NCI-H1105 (cell line): ENCODE data around the gene FUZ.

Experiments used
- DNase-seq: peaks from one replicate; lab custom pipeline; 2025; lab: John Stamatoyannopoulos, UW

FUZ gene

DNA sequence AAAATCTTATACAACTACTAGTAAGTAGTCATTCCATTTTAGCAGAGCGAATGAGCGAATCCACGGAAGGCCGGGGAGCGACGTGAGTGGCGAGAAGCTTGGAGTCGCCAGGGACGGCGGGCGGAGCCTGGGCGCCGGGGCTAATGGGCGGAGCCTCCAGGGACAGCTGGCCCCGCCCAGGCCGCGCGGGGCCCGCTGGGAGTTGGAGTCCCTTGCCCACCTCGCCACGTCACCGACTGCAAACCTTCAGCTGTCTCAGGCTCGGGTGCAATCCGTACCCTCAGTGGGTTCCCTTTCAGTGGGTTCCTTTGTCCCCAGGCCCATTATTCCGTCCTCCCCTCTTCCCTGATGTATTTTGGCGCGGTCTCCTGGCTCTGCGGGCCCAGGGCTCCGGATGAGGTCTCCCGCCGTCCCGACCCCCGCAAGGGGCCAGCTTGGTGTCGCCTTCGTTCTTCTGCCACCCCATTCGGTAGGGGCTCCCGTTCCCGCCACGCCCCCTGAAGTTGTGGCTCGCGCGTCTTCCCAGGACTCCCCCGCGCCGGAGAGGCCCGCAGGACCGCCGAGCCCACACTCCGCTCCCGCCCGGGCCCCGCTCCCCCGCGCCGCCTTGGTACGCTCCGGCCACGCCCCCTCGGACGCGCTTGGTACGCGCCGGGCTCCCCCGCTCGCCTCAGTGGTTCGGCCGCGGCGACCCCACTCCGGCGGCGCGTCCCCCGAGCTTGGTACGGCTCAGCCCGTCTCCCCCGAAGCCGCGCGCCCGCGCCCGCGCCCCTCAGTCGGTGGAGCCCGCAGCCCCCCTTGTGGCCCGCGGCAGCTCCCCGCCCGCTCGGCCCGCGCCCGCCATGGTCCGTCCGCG is 37.6 kb upstream of the FUZ start, which contains the start of gene PTOV1:
PTOV1 (plus strand) TSS at position 673 of the 856 bp plus-strand sequence.
- peak; percentile 90 for DNase-seq

GRCh38 chr19:49850221-49850486 is 37.1 kb upstream of the FUZ start:
- no peak for DNase-seq

DNA sequence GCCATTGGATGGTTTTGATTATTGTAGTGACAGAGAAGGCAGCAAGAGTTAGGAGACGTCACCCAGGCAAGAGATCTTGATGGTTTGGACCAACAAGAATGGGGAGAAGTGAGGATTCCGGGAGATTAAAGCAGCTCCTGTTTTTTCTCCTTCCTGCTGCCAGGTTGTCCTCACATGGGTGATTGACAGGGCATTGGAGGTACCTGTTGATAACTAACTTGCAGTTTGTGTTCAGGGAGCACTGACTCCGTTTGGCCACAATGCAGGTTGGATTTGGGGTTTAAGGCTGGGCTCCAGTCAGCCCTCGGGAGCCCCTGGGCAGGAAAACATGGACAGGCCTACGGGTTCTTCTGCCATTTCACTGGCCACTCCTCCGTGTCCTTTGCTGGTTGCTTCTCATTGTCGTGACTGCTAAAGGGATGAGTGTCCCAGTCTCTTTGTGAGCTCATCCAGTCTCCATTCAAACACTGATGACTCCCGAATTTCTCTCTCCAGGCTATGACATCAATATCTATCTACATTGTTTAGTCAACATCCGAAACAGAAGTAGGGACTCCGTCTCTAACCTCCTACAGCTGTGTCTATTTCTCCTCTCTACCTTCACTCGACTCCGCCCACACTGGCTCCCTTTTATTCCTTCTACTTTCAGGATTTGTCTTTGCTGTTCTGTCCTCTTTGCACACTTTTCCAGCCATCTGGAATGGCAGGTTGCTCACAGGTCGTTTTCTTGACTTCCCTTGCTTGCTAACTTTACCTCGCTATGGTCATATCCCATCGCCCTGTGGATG is 36.5 kb upstream of the FUZ start:
- DNase-seq, result no peak

DNA sequence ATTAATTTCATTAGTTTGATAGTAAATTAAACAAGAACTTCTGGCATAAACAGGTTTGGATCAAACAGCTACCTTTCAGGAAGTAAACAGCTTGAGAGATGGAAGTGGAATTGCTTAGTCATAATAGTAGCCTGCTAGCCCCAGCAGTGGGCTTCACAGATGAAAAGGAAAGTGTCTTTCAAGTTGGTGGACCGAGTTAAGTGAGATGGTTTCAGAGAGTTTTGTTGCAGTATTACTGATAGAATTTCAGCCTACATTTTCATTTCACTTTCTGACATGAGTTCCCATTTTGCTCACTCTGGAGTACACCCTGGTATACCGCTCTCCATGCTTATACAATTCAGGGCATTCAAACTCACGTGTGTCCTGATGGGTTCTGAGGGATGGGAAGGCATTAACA is 35.8 kb upstream of the FUZ start:
- no peak for DNase-seq

- no peak for DNase-seq
Observed at GRCh38 chr19:49847731-49848696, 34.9 kb upstream of the FUZ start.

- DNase-seq, result no peak
Observed at GRCh38 chr19:49846408-49846807, 33.3 kb upstream of the FUZ start.

DNA sequence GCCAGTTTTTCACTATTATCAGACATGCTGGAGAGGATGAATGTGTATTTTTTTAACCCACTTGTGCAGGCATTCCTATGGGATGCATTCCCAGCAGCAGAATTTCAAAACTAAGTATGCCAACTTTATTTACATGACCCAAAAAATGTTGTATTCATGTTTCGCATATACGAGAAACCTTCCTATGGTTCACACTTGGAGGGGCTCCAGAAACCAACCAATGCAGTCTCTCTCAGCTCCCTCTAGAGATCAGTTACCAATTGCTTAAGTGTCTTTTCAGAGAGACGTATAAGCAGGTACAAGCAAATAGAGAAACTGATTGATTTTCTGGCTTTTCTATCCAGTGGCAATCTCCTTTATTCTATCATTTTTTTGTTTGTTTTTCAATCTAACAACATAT is 32.3 kb upstream of the FUZ start:
- DNase-seq, result no peak

DNA sequence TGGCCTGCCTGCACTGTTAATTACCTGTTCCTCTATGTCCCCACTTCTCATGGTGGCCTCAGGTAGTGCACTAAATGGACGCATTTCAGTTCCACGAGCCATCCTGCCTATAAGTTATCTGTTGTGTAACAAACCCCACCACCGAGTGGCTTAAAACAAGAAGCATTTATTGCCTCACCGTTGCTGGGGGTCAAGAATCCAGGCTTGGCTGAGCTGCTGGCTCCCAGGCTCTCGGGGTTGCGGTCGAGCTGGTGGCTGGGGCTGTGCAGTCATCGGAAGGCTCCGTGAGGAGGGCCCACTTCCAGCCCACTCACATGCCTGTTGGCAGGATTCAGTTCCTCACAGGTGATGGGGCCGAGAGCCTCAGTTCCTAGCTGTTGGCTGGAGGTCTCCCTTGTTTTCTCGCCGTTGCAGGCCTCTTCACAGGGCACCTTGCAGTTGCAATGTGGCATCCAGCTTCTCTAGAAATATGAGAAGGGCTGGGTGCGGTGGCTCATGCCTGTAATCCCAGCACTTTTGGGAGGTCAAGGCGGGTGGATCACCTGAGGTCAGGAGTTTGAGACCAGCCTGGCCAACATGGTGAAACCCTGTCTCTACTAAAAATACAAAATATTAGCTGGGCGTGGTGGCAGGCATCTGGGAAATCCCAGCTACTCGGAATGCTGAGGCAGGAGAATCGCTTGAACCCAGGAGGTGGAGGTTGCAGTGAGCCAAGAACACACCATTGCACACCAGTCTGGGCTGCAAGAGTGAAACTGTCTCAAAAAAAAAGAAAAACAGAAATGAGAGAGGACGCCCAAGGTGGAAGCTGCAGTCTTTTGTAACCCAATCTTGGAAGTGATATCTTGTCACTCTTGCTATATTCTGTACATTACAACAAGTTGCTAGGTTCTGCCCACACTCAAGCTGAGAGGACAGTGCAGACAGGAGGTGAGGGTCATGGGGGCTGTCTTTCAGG is 31.3 kb upstream of the FUZ start:
- DNase-seq, result no peak

DNA sequence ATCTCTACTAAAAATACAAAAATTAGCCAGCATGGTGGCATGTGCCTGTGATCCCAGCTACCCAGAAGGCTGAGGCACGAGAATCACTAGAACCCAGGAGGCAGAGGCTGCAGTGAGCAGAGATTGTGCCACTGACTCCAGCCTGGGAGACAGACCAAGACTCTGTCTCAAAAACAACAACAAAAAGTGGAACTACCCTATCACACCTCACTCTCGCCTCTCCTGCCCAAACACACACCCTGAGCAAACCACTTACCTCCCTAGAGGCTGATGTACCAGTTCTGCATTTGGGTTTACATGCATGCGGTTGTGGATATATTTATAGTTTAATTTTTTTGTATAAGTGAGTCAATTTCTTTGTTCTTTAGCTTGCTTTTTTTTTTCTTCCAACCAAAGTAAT is 30.2 kb upstream of the FUZ start:
- DNase-seq, result no peak

GRCh38 chr19:49840736-49841249 is 27.7 kb upstream of the FUZ start:
- no peak for DNase-seq

DNA sequence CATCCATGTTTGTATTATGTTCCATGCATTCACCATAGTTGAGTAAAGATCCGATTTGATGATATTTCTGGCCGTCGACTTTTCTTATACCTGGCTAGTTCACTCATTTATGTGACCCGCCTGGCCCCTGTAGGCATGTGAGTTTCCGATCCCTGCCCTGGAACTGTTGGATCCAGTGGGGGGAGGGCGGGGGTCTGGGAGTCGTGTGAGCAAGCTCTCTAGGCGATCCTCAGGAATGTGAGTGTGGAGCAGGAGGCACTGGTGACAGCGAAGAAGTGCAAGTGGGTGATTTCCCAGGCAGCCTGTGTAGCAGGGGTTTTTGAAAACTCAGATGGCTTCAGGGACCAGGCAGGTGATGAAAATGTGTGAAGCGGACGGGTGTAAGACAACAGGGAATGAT is 27.2 kb upstream of the FUZ start:
- DNase-seq, result no peak

DNA sequence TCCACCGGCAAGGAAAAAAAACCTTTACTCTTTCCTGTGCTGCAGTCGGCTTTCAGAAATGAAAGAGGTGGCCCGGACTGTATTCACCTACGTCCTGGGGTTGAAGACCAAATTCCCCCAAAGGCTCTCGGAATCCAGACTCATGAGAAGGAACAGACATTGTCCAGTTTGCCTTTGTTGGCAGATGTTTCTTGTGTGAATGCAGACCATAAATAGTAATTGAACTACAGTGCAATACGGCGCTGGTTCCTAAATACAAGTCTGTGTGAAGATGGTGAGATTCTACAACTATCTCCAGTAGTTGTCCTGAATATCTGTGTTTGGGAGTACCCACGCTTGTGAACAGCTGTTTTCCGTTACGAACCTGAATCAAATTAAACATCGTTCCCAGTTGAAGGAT is 26.6 kb upstream of the FUZ start:
- no peak for DNase-seq

GRCh38 chr19:49838885-49839588 is 25.9 kb upstream of the FUZ start:
- DNase-seq, result no peak

- no peak for DNase-seq
Observed at GRCh38 chr19:49837425-49837824, 24.3 kb upstream of the FUZ start.

DNA sequence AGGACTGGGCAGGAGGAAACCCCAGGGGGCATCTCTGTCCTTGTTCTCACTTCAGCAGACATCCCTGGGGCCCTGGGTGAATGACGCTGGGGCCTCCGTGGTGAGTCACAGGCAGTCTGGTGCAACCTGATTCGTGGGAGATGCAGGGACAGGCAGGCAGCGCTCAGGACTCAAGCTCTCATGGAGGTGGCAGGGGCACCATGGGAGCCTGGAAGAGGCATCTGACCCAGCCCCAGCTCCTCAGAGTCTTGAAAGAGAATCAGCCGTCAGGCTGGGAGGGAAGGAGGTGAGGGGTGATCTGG is 23.9 kb upstream of the FUZ start:
- DNase-seq, result no peak

- DNase-seq, result no peak
Observed at GRCh38 chr19:49836176-49837008, 23.3 kb upstream of the FUZ start.

DNA sequence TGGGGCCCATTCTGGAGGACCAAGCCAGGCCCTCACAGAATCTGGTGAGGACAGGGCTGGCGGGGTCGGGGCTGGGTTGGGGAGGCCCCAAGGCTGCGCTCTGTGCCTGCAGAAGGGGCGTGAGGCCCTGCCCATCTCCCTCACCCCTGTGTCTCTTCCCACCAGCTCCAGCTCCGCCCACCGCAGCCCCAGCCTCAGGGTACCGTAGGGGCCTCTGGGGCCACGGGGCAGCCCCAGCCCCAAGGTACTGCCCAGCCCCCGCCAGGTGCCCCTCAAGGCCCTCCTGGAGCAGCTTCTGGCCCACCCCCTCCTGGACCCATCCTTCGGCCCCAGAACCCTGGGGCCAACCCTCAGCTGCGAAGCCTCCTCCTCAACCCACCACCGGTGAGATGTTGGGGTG is 22.5 kb upstream of the FUZ start:
- DNase-seq, result no peak

GRCh38 chr19:49833599-49833998 is 20.5 kb upstream of the FUZ start:
- no peak for DNase-seq

DNA sequence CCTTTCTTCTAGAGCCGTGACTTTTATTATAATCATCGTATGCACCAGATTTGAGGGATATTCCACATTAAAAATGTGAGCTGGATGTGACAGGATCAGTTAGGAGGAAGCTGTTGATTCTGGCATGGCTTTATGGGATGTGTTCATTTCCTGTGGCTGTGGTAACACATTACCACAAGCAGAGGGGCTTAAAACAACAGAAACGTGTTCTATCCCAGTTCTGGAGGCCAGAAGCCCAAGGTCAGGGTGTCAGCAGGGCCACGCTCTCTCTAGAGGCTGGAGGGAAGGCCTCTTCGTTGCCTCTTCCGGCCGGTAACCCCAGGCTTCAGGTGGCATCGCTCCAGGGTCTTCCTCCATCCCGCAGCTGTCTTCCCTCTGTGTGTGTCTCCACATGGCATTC is 19.5 kb upstream of the FUZ start:
- no peak for DNase-seq

DNA sequence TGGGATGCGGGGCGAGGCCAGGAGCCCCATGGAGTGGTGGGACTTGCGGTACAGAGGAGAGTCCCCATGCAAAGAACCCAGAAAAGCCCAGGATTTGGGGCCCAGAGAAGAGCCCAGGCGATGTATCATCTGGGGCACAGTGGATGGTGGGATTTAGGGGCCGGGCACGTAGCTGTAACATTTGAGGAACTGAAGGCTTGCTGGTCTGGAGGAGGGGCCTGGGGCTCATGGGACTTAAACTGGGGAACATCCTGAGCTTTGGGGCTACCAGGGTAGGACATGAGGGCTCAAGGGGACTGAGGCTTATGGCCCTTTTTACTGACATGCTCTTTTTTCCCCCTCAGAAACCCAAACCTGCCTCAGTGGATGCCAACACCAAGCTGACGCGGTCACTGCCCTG is 18.5 kb upstream of the FUZ start:
- no peak for DNase-seq
